Uterus (tissue), 4 donors: ENCODE results near the gene PERM1. TPM values are rescaled to one million over a fixed set of nuclear protein-coding genes. Genes with fewer than 3 reads are reported as not detected.

Source experiments
- DNase-seq, 2 donors: peaks; one replicate each; pipeline ENCODE4 v3.0.0-alpha.2; 2019 to 2020
- H3K27ac ChIP-seq, 2 donors: fragments of 200-600 bp; sonication (generic); 1 replicate in 1 of 2; 2 replicates in 1 of 2; pipeline ENCODE4 v1.5.1; 2016 to 2018
- H3K27me3 ChIP-seq, 2 donors: fragments of 200-600 bp; sonication (generic); one replicate each; pipeline ENCODE4 v1.5.1; 2018 to 2019; ENCODE audit warnings: control low read depth in 1 of 2
- H3K36me3 ChIP-seq, 2 donors: fragments of 200-600 bp; sonication (generic); one replicate each; pipeline ENCODE4 v1.5.1; 2019; ENCODE audit warnings: control low read depth in 1 of 2
- H3K4me1 ChIP-seq, 2 donors: fragments of 200-600 bp; sonication (generic); one replicate each; pipeline ENCODE4 v1.5.1; 2018 to 2019; ENCODE audit warnings: control low read depth in 1 of 2
- H3K4me3 ChIP-seq, 2 donors: fragments of 200-600 bp; sonication (generic); 1 replicate in 1 of 2; 2 replicates in 1 of 2; pipeline ENCODE4 v1.5.1; 2018 to 2019; ENCODE audit warnings: mild to moderate bottlenecking in 1 of 2
- H3K9me3 ChIP-seq, 2 donors: fragments of 200-600 bp; sonication (generic); one replicate each; pipeline ENCODE4 v1.5.1; 2019; ENCODE audit warnings: control low read depth in 1 of 2
- POLR2A ChIP-seq, 2 donors: fragments of 450-650 bp; IDR thresholded peaks; one replicate each; pipeline ENCODE4 v1.6.1; 2016; ENCODE audit warnings: antibody characterized with exemption in 2 of 2, mild to moderate bottlenecking in 1 of 2, moderate library complexity in 1 of 2
- intact Hi-C: fragments of 100-400 bp; cut with DNase I; formaldehyde crosslinking; loops from one replicate; pipeline ENCODE4 v1.15.1; 2023; ENCODE audit warnings: low total_unique reads
- total RNA-seq, 4 donors: library from RNA; depleted of rRNA in 3 of 4; stranded (reverse); fragments of >200 nt in 3 of 4; gene quantifications; one replicate each; pipeline versions ENCODE4 v1.1.0 to v1.2.4, GENCODE V29; 2014 to 2023
- TF ChIP-seq, protein P1 (sequence below), 4 experiments: fragments of 200-600 bp in 2 of 4; fragments of 450-650 bp in 2 of 4; sonication (generic) in 2 of 4; IDR thresholded peaks; one replicate each; pipeline ENCODE4 v1.5.1; 2016 to 2019; ENCODE audit warnings: antibody characterized with exemption in 4 of 4, mild to moderate bottlenecking in 2 of 4, moderate library complexity in 1 of 4
- donor health status: DM: yes; HTN: yes; CAD: no.

The PERM1 gene
- total RNA-seq, 4 donors from 2014 or later: 2.3 TPM; not detected in 3

GRCh38 chr1:960363-961131 is 21.3 kb downstream of the PERM1 start, which contains the start of gene KLHL17:
Gene KLHL17 (plus strand): TSS chr1:960584. CDS start chr1:960694, 110 bp downstream.
- Histone ChIP-seq H3K9me3 (no peaks in the 10 kb centered on the region), H3K27me3 (no peaks in the 10 kb centered on the region), H3K4me3 (peak within 1 kb of the TSS; percentile 46 to 62), H3K36me3 (no peaks in the 10 kb centered on the region), H3K27ac (peak within 1 kb of the TSS; percentile 7 to 25), H3K4me1 (peaks cover 8 to 13% of the 10 kb centered on the region in 2 donors)
- DNase-seq: peak; percentile 62 to 70
- intact Hi-C loops: no loop called here
- peak in 1 of 2 donors; percentile 2 for TF ChIP-seq POLR2A (IDR thresholded peaks at IDR 0.05)
- TF ChIP-seq, protein P1, sequence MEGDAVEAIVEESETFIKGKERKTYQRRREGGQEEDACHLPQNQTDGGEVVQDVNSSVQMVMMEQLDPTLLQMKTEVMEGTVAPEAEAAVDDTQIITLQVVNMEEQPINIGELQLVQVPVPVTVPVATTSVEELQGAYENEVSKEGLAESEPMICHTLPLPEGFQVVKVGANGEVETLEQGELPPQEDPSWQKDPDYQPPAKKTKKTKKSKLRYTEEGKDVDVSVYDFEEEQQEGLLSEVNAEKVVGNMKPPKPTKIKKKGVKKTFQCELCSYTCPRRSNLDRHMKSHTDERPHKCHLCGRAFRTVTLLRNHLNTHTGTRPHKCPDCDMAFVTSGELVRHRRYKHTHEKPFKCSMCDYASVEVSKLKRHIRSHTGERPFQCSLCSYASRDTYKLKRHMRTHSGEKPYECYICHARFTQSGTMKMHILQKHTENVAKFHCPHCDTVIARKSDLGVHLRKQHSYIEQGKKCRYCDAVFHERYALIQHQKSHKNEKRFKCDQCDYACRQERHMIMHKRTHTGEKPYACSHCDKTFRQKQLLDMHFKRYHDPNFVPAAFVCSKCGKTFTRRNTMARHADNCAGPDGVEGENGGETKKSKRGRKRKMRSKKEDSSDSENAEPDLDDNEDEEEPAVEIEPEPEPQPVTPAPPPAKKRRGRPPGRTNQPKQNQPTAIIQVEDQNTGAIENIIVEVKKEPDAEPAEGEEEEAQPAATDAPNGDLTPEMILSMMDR (IDR thresholded peaks at IDR 0.05): no peak

DNA sequence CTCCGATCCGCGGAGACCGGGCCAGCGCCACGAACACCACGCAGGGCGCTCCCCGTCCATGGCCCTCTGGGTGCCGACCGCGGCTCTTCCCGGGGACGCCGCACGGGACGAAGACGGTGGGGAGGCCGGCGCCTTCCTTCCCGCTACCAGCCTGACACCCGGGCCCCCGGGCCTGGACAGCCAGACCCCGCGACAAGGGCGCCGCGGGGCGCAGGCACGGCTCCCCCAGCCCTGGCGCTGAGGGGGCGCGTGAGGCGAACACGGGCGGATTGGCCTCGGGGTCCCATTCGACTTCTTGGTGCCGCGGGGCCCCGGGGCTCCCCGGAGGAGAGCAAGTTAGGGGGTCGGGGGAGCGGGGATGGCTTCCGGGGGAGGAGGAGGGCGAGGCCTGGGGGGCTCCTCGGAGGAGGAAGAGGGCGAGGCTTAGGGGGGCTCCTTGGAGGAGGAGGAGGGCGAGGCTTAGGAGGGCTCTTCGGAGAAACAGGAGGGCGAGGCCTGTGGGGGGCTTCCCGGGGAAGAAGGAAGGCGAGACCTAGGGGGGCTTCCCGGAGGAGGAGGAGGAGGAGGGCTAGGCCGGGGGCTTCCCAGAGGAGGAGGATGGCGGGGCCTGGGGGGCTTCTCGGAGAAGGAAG is 22.0 kb downstream of the PERM1 start:
- H3K9me3 ChIP-seq: no peaks in the 10 kb centered on the region
- no peaks in the 10 kb centered on the region for H3K27me3 ChIP-seq
- H3K4me1 ChIP-seq: peaks cover 8 to 13% of the 10 kb centered on the region in 2 donors
- H3K4me3 ChIP-seq: peak overlapping the region; percentile 46 to 62
- TF ChIP-seq, protein P1 (IDR thresholded peaks at IDR 0.05): no peak
- no peak for TF ChIP-seq POLR2A (IDR thresholded peaks at IDR 0.05)
- peak overlapping the region; percentile 7 to 25 for H3K27ac ChIP-seq
- H3K36me3 ChIP-seq: no peaks in the 10 kb centered on the region
- intact Hi-C loops: no loop called here
- DNase-seq: no peak

DNA sequence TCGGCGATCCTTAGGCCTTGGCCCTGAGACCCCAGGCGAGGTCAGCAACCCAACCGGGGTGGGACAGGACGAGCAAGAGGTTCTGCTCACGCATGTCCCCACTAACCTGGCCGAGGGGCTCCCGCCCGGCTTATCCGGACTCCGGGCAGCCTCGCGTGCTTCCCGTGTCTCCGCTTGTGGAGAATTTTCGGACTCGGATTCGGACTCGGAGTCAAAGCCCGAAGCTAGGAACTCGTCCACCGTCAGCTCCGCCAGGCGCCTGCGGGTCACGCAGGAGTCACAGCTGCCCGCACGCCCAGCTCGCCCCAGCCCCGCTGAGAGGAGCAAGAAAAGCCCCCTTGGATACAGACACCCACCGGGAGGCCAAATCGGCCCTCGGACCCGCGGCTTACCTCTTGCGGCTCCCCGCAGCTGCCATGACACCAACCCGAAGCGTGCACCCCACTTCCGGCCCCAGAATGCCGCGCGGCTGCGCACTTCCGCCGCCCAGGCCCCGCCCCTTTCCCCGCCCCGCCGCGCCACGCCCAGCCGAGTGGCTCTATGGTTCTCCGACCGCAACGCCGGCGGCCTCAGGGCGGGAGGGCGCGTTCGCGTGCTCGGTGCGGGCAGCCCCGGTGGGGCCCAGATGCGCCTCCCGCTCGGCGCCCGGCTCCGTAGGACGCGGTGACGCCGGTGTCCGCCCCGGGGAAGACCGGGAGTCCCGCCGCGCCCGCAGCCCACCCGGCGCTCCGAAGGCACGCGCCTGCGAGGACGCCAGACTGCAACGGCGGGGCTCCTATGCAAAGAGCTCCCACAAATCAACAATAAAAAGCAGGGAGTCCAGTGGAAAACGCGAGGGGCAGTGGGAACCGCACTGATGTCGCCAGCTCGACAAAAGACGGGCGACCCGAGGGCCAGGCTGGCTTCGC is 22.8 kb downstream of the PERM1 start, which contains the start of gene NOC2L:
Gene NOC2L (minus strand): TSS at position 434 of the 908 bp plus-strand sequence. CDS start 16 bp downstream, at position 418.
- DNase-seq: peak; percentile 91 to 96
- Histone ChIP-seq H3K9me3 (no peaks in the 10 kb centered on the region), H3K4me1 (peaks cover 8 to 13% of the 10 kb centered on the region in 2 donors), H3K27ac (peak within 1 kb of the TSS; percentile 7 to 25), H3K4me3 (peak within 1 kb of the TSS; percentile 62 to 94), H3K27me3 (no peaks in the 10 kb centered on the region), H3K36me3 (no peaks in the 10 kb centered on the region)
- TF ChIP-seq POLR2A (IDR thresholded peaks at IDR 0.05): peak in 1 of 2 donors; percentile 47
- TF ChIP-seq, protein P1 (IDR thresholded peaks at IDR 0.05): peak in 1 of 4 experiments; percentile 30
- intact Hi-C loops: no loop called here

DNA sequence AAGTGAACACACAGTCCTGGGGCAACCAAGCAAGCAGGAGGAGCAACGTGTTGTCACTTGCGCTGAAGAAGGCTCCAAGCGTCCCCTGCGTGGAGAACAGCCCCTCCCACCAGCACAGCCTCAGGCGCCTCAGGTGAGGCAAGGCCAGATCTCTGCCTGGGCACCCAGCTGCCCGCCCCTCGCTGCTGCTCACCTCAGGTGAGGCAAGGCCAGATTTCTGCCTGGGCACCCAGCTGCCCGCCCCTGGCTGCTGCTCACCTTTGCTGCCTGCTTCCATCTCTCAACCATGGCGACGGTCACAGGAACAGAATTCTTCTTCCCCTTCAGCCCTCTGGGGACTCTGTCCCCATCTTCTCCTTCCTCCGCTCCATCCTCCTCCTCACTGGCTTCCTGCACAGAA is 25.3 kb downstream of the PERM1 start:
- H3K4me1 ChIP-seq: peaks cover 8 to 13% of the 10 kb centered on the region in 2 donors
- TF ChIP-seq, protein P1 (IDR thresholded peaks at IDR 0.05): no peak
- TF ChIP-seq POLR2A (IDR thresholded peaks at IDR 0.05): no peak
- no peaks in the 10 kb centered on the region for H3K36me3 ChIP-seq
- intact Hi-C loops: no loop called here
- no peak for DNase-seq
- H3K9me3 ChIP-seq: no peaks in the 10 kb centered on the region
- H3K27me3 ChIP-seq: no peaks in the 10 kb centered on the region
- no peak overlapping the region for H3K27ac ChIP-seq
- H3K4me3 ChIP-seq: no peak overlapping the region
